ENCODE measurements around the gene TRIP13. TPM values are rescaled to one million over a fixed set of nuclear protein-coding genes. Genes with fewer than 3 reads are reported as not detected.

TRIP13 gene
- total and polyA plus RNA-seq, 2 of the 4 experiments (the other 2 are of a cell fraction) = 17.1 to 35.5 TPM

GRCh38 chr5:871596-872298 is 20.9 kb upstream of the TRIP13 start:
- Histone ChIP-seq H2BK5ac (ENCODE audit: low read depth, low read length, poor library complexity, severe bottlenecking) (no peak overlapping the region), H3K4ac (ENCODE audit: low read depth, low read length) (no peak overlapping the region), H3K4me3 (ENCODE audit: insufficient read depth, low read depth, low read length) (no peak overlapping the region), H3K27me3 (ENCODE audit: control insufficient read depth, insufficient read depth, low read length) (no peaks in the 10 kb centered on the region), H3K23ac (ENCODE audit: low read depth, low read length) (no peak overlapping the region), H4K5ac (ENCODE audit: low read depth, low read length) (no peak overlapping the region), H3K4me2 (ENCODE audit: low read depth, low read length) (no peak overlapping the region), H3K4me1 (ENCODE audit: control insufficient read depth, insufficient read depth, low read length) (no peaks in the 10 kb centered on the region), H2AFZ (replicated peaks; ENCODE audit: low read length, poor library complexity) (no peak overlapping the region), H2BK120ac (ENCODE audit: low read depth, low read length) (no peak overlapping the region), H3K27ac (ENCODE audit: insufficient read depth, low read length) (no peak overlapping the region), H2AK9ac (replicated peaks; ENCODE audit: low read depth, low read length, poor library complexity) (no peak overlapping the region), H3K36me3 (ENCODE audit: control insufficient read depth, insufficient read depth, low read length) (peaks cover 72% of the 10 kb centered on the region), H4K91ac (ENCODE audit: insufficient read depth, low read depth, low read length) (no peak overlapping the region), H2BK20ac (ENCODE audit: low read depth, low read length) (no peak overlapping the region), H4K8ac (ENCODE audit: low read depth in 2 of 2, low read length in 2 of 2) (no peak overlapping the region), H3K14ac (replicated peaks; ENCODE audit: low read depth, low read length) (no peak overlapping the region), H3K9me3 (ENCODE audit: control insufficient read depth, insufficient read depth, low read length) (no peaks in the 10 kb centered on the region), H3K79me1 (ENCODE audit: low read depth in 1 of 2, low read length in 2 of 2) (peaks cover 0 to 4% of the 10 kb centered on the region in 2 experiments; a peak in 3 of 4 replicates), H3K9ac (ENCODE audit: low read depth, low read length) (no peak overlapping the region), H2AK5ac (ENCODE audit: low read depth, low read length) (no peak overlapping the region), H4K20me1 (ENCODE audit: insufficient read depth, low read length) (peaks cover 3% of the 10 kb centered on the region; the same call in 1 of the 2 replicates), H3K9me1 (ENCODE audit: insufficient read depth, low read length) (no peaks in the 10 kb centered on the region), H3K18ac (ENCODE audit: low read depth, low read length) (no peak overlapping the region), H2BK15ac (ENCODE audit: low read depth, low read length) (no peak overlapping the region), H3K56ac (ENCODE audit: extremely low read depth, insufficient read depth, low read length) (no peak overlapping the region)
- CTCF ChIA-PET = interaction anchor here (0.6 kb wide), 1 partner anchor 538 kb away, joined by 3 read pairs; no protein-coding TSS in a partner anchor
- no TSS peak for BruUV-seq (replicated peaks)
- POLR2A ChIA-PET (ENCODE audit: unreplicated experiment) = no interaction called here
- DNase-seq = no peak
- intact Hi-C loops (cut with micrococcal nuclease) (no loop called here), dilution Hi-C loops (cut with HindIII; ENCODE audit: low sequenced_read_pairs, unreplicated experiment) (no loop called here), in situ Hi-C loops (cut with MboI; ENCODE audit: low sequenced_read_pairs) (no loop called here)
- 97% methylated on average over 13 of the region's 29 CpGs; no CpG with 5 or more reads in 1 of the 2 experiments for WGBS, 2 experiments (ENCODE audit: extremely low coverage in 2 of 2, insufficient read length in 1 of 2)
- no peak for ATAC-seq (ENCODE audit: low read depth)
- TF ChIP-seq USF2 (IDR thresholded peaks at IDR 0.05; ENCODE audit: low read depth, low read length) (no peak), POLR2A (IDR thresholded peaks at IDR 0.05; ENCODE audit: low read depth, low read length) (no peak), BHLHE40 (IDR thresholded peaks at IDR 0.05; ENCODE audit: low read depth, low read length) (no peak), ELK1 (IDR thresholded peaks at IDR 0.05; ENCODE audit: borderline replicate concordance, low read depth, low read length) (no peak), MAFK (IDR thresholded peaks at IDR 0.05; ENCODE audit: low read depth, low read length) (no peak), MXI1 (IDR thresholded peaks at IDR 0.05; ENCODE audit: borderline replicate concordance, low read depth, low read length) (no peak), CTCF (conservative IDR thresholded peaks at IDR 0.05; ENCODE audit: low read depth, low read length) (no peak), RFX5 (IDR thresholded peaks at IDR 0.05; ENCODE audit: low read depth, low read length) (no peak), RAD21 (IDR thresholded peaks at IDR 0.05; ENCODE audit: low read length) (no peak), NFE2L2 (IDR thresholded peaks at IDR 0.05; ENCODE audit: low read depth, low read length) (no peak)

Measured in IMR-90 (cell line).